ENCODE data around the gene KIAA1614.
"Not testable (repeated sequence)": the region's sequence is repeated elsewhere in the genome, so short reads cannot be mapped to it uniquely, and the experiment has no call there.

KIAA1614 gene

GRCh38 chr1:180964595-180964994, 51.9 kb downstream of the KIAA1614 start:
- Histone ChIP-seq H3K27ac (ENCODE audit: low read length) (no peak overlapping the region), H3K4me3 (ENCODE audit: low read length in 2 of 2) (no peak overlapping the region), H3K27me3 (ENCODE audit: control insufficient read depth in 1 of 2, insufficient read depth in 2 of 2, low read length in 2 of 2) (no peaks in the 10 kb centered on the region), H3K9ac (ENCODE audit: low read length in 2 of 2) (no peak overlapping the region), H3K4me1 (ENCODE audit: control insufficient read depth, insufficient read depth, low read length) (no peaks in the 10 kb centered on the region), H3K9me3 (ENCODE audit: control insufficient read depth in 2 of 2, low read length in 2 of 2) (no peaks in the 10 kb centered on the region), H3K36me3 (ENCODE audit: control insufficient read depth in 2 of 2, insufficient read depth in 2 of 2, low read length in 2 of 2) (peaks cover 0 to 5% of the 10 kb centered on the region in 2 donors)

- H3K36me3 ChIP-seq (ENCODE audit: control insufficient read depth in 2 of 2, insufficient read depth in 2 of 2, low read length in 2 of 2) = peaks cover 0 to 9% of the 10 kb centered on the region in 2 donors
- no peak overlapping the region for H3K27ac ChIP-seq (ENCODE audit: low read length)
- H3K4me1 ChIP-seq (ENCODE audit: control insufficient read depth, insufficient read depth, low read length) = no peaks in the 10 kb centered on the region
- H3K27me3 ChIP-seq (ENCODE audit: control insufficient read depth in 1 of 2, insufficient read depth in 2 of 2, low read length in 2 of 2) = no peaks in the 10 kb centered on the region
- H3K9ac ChIP-seq (ENCODE audit: low read length in 2 of 2) = no peak overlapping the region
- no peak overlapping the region for H3K4me3 ChIP-seq (ENCODE audit: low read length in 2 of 2)
- H3K9me3 ChIP-seq (ENCODE audit: control insufficient read depth in 2 of 2, low read length in 2 of 2) = no peaks in the 10 kb centered on the region
Observed at GRCh38 chr1:180966312-180966711, 53.6 kb downstream of the KIAA1614 start.

- H3K27me3 ChIP-seq (ENCODE audit: control insufficient read depth in 1 of 2, insufficient read depth in 2 of 2, low read length in 2 of 2) = no peaks in the 10 kb centered on the region
- H3K9me3 ChIP-seq (ENCODE audit: control insufficient read depth in 2 of 2, low read length in 2 of 2) = no peaks in the 10 kb centered on the region
- H3K36me3 ChIP-seq (ENCODE audit: control insufficient read depth in 2 of 2, insufficient read depth in 2 of 2, low read length in 2 of 2) = peaks cover 0 to 9% of the 10 kb centered on the region in 2 donors
- H3K4me1 ChIP-seq (ENCODE audit: control insufficient read depth, insufficient read depth, low read length) = no peaks in the 10 kb centered on the region
- no peak overlapping the region for H3K4me3 ChIP-seq (ENCODE audit: low read length in 2 of 2)
- no peak overlapping the region for H3K27ac ChIP-seq (ENCODE audit: low read length)
- H3K9ac ChIP-seq (ENCODE audit: low read length in 2 of 2) = no peak overlapping the region
Observed at GRCh38 chr1:180966744-180967536, 54.2 kb downstream of the KIAA1614 start.

- no peaks in the 10 kb centered on the region for H3K9me3 ChIP-seq (ENCODE audit: control insufficient read depth in 2 of 2, low read length in 2 of 2)
- H3K36me3 ChIP-seq (ENCODE audit: control insufficient read depth in 2 of 2, insufficient read depth in 2 of 2, low read length in 2 of 2) = peaks cover 0 to 12% of the 10 kb centered on the region in 2 donors
- no peak overlapping the region for H3K9ac ChIP-seq (ENCODE audit: low read length in 2 of 2)
- no peaks in the 10 kb centered on the region for H3K4me1 ChIP-seq (ENCODE audit: control insufficient read depth, insufficient read depth, low read length)
- H3K27me3 ChIP-seq (ENCODE audit: control insufficient read depth in 1 of 2, insufficient read depth in 2 of 2, low read length in 2 of 2) = no peaks in the 10 kb centered on the region
- no peak overlapping the region for H3K4me3 ChIP-seq (ENCODE audit: low read length in 2 of 2)
- no peak overlapping the region for H3K27ac ChIP-seq (ENCODE audit: low read length)
Observed at GRCh38 chr1:180967558-180967957, 54.9 kb downstream of the KIAA1614 start.

- not testable (repeated sequence) for H3K4me1 ChIP-seq (ENCODE audit: control insufficient read depth, insufficient read depth, low read length); H3K4me3 ChIP-seq (ENCODE audit: low read length in 2 of 2); H3K27ac ChIP-seq (ENCODE audit: low read length); H3K27me3 ChIP-seq (ENCODE audit: control insufficient read depth in 1 of 2, insufficient read depth in 2 of 2, low read length in 2 of 2); H3K9me3 ChIP-seq (ENCODE audit: control insufficient read depth in 2 of 2, low read length in 2 of 2); H3K9ac ChIP-seq (ENCODE audit: low read length in 2 of 2)
- H3K36me3 ChIP-seq (ENCODE audit: control insufficient read depth in 2 of 2, insufficient read depth in 2 of 2, low read length in 2 of 2) = peaks cover 0 to 12% of the 10 kb centered on the region in 2 donors
Observed at GRCh38 chr1:180968834-180969233, 56.1 kb downstream of the KIAA1614 start.

- no peak overlapping the region for H3K9ac ChIP-seq (ENCODE audit: low read length in 2 of 2)
- peaks cover 10% of the 10 kb centered on the region for H3K4me1 ChIP-seq (ENCODE audit: control insufficient read depth, insufficient read depth, low read length)
- no peaks in the 10 kb centered on the region for H3K9me3 ChIP-seq (ENCODE audit: control insufficient read depth in 2 of 2, low read length in 2 of 2)
- H3K27me3 ChIP-seq (ENCODE audit: control insufficient read depth in 1 of 2, insufficient read depth in 2 of 2, low read length in 2 of 2) = no peaks in the 10 kb centered on the region
- H3K27ac ChIP-seq (ENCODE audit: low read length) = no peak overlapping the region
- no peak overlapping the region for H3K4me3 ChIP-seq (ENCODE audit: low read length in 2 of 2)
- H3K36me3 ChIP-seq (ENCODE audit: control insufficient read depth in 2 of 2, insufficient read depth in 2 of 2, low read length in 2 of 2) = peaks cover 0 to 12% of the 10 kb centered on the region in 2 donors
Observed at GRCh38 chr1:180969434-180969833, 56.7 kb downstream of the KIAA1614 start.

GRCh38 chr1:180970333-180971079, 57.8 kb downstream of the KIAA1614 start:
- Histone ChIP-seq H3K9me3 (ENCODE audit: control insufficient read depth in 2 of 2, low read length in 2 of 2) (no peaks in the 10 kb centered on the region), H3K36me3 (ENCODE audit: control insufficient read depth in 2 of 2, insufficient read depth in 2 of 2, low read length in 2 of 2) (peaks cover 0 to 14% of the 10 kb centered on the region in 2 donors), H3K9ac (ENCODE audit: low read length in 2 of 2) (no peak overlapping the region), H3K4me1 (ENCODE audit: control insufficient read depth, insufficient read depth, low read length) (peaks cover 10% of the 10 kb centered on the region), H3K4me3 (ENCODE audit: low read length in 2 of 2) (no peak overlapping the region), H3K27me3 (ENCODE audit: control insufficient read depth in 1 of 2, insufficient read depth in 2 of 2, low read length in 2 of 2) (no peaks in the 10 kb centered on the region), H3K27ac (ENCODE audit: low read length) (no peak overlapping the region)

GRCh38 chr1:180971273-180971997, 58.7 kb downstream of the KIAA1614 start:
- Histone ChIP-seq H3K36me3 (ENCODE audit: control insufficient read depth in 2 of 2, insufficient read depth in 2 of 2, low read length in 2 of 2) (peaks cover 4 to 22% of the 10 kb centered on the region in 2 donors), H3K27me3 (ENCODE audit: control insufficient read depth in 1 of 2, insufficient read depth in 2 of 2, low read length in 2 of 2) (no peaks in the 10 kb centered on the region), H3K4me1 (ENCODE audit: control insufficient read depth, insufficient read depth, low read length) (peaks cover 10% of the 10 kb centered on the region), H3K4me3 (ENCODE audit: low read length in 2 of 2) (no peak overlapping the region), H3K9ac (ENCODE audit: low read length in 2 of 2) (no peak overlapping the region), H3K9me3 (ENCODE audit: control insufficient read depth in 2 of 2, low read length in 2 of 2) (no peaks in the 10 kb centered on the region), H3K27ac (ENCODE audit: low read length) (no peak overlapping the region)

- H3K9me3 ChIP-seq (ENCODE audit: control insufficient read depth in 2 of 2, low read length in 2 of 2) = no peaks in the 10 kb centered on the region
- no peaks in the 10 kb centered on the region for H3K27me3 ChIP-seq (ENCODE audit: control insufficient read depth in 1 of 2, insufficient read depth in 2 of 2, low read length in 2 of 2)
- no peak overlapping the region for H3K27ac ChIP-seq (ENCODE audit: low read length)
- peak overlapping the region in 1 of 2 donors; percentile 31 for H3K4me3 ChIP-seq (ENCODE audit: low read length in 2 of 2)
- no peak overlapping the region for H3K9ac ChIP-seq (ENCODE audit: low read length in 2 of 2)
- H3K36me3 ChIP-seq (ENCODE audit: control insufficient read depth in 2 of 2, insufficient read depth in 2 of 2, low read length in 2 of 2) = peaks cover 4 to 23% of the 10 kb centered on the region in 2 donors
- H3K4me1 ChIP-seq (ENCODE audit: control insufficient read depth, insufficient read depth, low read length) = peaks cover 13% of the 10 kb centered on the region
Observed at GRCh38 chr1:180973369-180973768, 60.7 kb downstream of the KIAA1614 start.

- Histone ChIP-seq H3K9ac (ENCODE audit: low read length in 2 of 2) (no peak overlapping the region), H3K9me3 (ENCODE audit: control insufficient read depth in 2 of 2, low read length in 2 of 2) (no peaks in the 10 kb centered on the region), H3K27me3 (ENCODE audit: control insufficient read depth in 1 of 2, insufficient read depth in 2 of 2, low read length in 2 of 2) (no peaks in the 10 kb centered on the region), H3K27ac (ENCODE audit: low read length) (no peak overlapping the region), H3K36me3 (ENCODE audit: control insufficient read depth in 2 of 2, insufficient read depth in 2 of 2, low read length in 2 of 2) (peaks cover 4 to 20% of the 10 kb centered on the region in 2 donors), H3K4me3 (ENCODE audit: low read length in 2 of 2) (no peak overlapping the region), H3K4me1 (ENCODE audit: control insufficient read depth, insufficient read depth, low read length) (peaks cover 15% of the 10 kb centered on the region)
Observed at GRCh38 chr1:180974236-180974635, 61.5 kb downstream of the KIAA1614 start.
